Fibroblast of skin of back (primary cell): ENCODE measurements around the gene HSPA4L. TPM values are rescaled to one million over a fixed set of nuclear protein-coding genes. Genes with fewer than 3 reads are reported as not detected.

Source experiments
- DNase-seq: peaks from one replicate; pipeline ENCODE4 v3.0.0-alpha.2; 2013
- polyA plus RNA-seq, 2 experiments: library from polyadenylated mRNA; unstranded; fragments of 120-200 nt; gene quantifications; one replicate each; pipeline ENCODE4 v1.2.1, GENCODE V29; 2013; ENCODE audit not compliant: insufficient read length in 2 of 2

HSPA4L gene
- 3.0 TPM for polyA plus RNA-seq (2013, experiment 1 of 2; ENCODE audit: insufficient read length)
- 5.9 TPM for polyA plus RNA-seq (2013, experiment 2 of 2; ENCODE audit: insufficient read length)

DNA sequence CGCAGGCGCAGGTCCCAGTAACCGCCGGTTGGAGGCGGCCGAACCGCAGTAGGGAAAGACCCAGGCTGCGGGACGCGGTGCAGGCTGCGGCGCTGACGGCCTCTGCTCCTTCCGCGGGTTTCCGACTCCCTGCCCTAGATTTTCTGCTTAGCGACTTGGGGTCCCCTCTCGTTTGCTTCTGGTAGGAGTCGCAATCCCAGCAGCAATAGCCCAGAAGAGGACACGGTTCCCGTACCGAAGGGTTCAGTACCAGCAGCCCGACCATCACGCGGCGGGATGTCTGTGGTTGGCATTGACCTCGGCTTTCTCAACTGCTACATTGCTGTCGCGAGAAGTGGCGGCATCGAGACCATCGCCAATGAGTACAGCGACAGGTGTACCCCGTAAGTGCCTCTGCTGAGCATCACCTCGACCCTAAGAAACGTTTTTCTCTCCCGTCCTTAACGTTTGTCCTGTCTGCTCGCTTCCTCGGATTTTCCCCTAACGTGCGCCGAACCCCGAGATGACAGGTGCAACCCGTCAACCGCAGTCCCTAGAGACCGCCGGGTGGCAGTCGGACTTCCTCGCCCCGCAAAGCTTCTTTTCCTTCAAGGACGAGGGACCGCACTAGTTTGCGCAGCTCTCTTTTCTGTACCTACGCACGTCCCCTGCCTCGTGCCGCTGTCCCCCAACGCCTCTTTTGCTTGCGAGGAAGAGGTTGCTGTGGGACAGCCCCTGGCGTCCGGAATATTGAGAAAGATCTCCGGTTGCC lies at the start of gene HSPA4L:
Gene HSPA4L, plus strand, starts transcription at position 48 of the 751 bp plus-strand sequence. Its CDS starts 229 bp downstream, at position 277.
- DNase-seq, result peak; percentile 55

DNA sequence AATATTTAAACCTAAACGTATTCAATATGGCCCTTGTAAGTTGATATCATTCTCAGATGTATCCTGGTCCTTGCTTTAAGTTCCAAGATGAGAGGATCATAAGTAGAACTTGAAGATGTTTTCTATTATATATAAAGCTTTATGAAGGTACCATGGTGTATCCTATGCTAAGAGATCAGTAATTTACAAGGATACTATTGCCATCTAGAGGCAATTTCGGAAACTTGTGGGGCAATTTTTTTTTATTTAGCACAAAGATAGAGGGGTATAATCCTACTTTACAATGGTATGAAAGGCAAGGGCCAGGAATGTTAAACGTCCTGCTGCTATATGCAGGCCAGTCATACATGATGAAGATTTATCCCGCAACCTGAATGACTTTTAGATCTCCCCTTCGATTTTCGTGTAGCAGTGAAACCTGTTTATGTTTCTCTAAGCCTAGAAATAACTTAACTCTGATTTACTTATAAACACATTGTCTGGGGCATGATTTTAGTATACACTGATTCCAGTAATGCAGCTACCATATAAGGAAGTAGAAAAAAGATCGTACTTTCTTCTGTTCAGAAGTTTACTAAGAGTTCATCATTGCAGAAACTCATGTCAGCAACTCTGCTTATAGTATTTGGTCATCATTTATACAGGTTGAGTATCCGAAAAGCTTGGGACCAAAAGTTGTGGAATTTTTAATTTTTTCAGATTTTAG lies 49.3 kb upstream of the HSPA4L start:
- peak; percentile 56 for DNase-seq

DNA sequence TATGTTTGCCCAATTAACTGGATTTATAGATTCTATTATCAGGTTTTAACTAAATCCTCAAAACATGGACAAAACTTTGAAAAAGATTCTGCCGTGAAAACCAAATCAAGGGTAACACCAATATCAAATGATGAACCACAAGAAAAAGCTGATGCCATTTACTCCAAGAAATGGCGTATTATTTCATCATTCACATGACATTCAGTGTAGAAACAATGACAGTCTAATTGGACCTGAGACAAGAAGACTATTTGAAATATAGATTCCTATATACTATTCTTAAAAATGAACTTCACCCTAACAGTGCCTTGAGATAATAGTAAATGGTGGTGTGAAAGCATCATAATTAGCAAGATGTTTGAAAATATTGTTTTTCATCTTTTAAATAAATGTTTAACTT lies 47.1 kb upstream of the HSPA4L start:
- DNase-seq, result no peak

DNA sequence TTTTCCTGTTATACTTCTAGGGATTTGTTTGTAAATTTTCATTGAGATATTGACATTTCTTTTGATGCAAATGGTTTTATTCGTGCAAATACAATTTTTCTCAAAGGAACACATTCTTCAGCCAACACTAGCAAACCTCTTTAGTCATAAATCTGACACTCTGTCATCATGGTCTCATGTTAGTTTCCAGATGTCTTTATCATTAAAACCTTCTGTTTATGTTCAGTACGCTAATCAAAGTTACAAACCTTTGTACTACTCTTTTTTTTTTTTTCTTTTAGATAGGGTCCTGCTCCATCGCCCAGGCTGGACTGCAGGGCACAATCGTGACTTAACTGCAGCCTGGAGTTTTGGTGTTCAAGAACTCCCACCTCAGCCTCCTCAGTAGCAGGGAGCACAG lies 44.8 kb upstream of the HSPA4L start:
- no peak for DNase-seq

DNA sequence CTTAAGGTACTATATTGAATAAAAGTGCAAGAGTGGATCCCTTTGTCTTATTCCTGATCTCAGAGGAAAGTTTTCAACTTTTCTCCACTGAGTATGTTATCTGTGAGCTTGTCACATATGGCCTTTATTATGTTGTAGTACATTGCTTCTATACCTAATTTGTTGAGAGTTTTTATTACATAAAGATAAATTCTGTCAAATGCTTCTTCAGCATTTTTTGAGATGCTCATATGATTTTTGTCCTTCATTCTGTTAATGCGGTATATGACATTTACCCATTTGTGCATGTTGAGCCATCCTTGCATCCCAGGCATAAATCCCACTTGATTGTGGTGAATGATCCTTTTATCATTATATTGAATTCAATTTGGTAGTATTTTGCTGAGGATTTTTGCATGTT lies 40.9 kb upstream of the HSPA4L start:
- no peak for DNase-seq

DNA sequence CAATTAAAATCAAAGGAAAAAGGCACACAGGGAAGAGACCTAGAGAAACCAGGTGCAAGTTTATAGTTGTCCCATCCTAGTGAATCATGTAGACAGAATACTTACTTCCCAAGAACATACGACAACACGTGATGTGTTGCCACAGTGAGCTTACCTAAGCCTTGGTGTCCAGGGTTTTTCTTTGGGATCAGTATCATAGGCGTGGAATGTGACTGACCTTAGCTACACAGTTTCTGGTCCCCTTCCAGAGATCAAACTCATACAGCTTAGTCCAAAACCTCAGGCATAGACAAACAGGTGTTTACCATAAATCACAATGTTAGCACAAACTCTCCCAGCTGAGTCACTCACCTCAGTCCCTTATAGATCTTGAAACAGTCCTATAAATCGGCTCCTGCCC lies 34.2 kb upstream of the HSPA4L start:
- DNase-seq, result no peak

DNA sequence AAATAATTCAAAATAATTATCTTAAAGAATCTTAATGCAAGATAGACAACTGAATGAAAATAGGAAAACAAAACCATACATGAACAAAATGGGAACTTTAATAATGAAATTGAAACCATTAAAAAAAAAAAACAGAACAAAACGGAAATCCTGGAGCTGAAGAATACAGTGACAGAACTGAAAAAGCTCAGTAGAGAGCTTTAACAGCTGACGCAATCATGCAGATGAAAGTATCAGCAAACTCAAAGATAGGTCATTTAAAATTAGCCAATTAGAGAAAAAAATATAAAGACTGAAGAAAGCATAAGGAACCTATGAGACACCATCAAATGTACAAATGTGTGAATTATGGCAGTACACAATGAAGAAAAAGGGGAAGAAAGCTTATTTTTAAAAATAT lies 33.2 kb upstream of the HSPA4L start:
- DNase-seq, result no peak

DNA sequence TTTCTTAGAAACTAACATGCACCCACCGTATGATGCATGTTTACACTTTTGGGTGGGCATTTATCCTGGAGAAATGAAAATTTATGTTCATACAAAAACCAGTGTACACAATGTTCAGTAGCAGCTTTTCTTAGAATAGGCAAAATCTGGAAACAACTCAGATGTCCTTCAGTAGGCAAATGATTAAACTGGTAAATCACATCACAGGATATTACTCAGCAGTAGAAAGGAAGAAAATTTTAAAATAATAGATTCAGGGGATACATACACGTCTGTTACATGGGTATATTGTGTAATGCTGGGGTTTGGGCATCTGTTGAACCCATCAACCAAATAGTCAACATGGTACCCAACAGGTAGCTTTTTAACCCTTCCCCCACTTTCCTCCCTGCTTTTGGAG lies 25.2 kb upstream of the HSPA4L start:
- no peak for DNase-seq

DNA sequence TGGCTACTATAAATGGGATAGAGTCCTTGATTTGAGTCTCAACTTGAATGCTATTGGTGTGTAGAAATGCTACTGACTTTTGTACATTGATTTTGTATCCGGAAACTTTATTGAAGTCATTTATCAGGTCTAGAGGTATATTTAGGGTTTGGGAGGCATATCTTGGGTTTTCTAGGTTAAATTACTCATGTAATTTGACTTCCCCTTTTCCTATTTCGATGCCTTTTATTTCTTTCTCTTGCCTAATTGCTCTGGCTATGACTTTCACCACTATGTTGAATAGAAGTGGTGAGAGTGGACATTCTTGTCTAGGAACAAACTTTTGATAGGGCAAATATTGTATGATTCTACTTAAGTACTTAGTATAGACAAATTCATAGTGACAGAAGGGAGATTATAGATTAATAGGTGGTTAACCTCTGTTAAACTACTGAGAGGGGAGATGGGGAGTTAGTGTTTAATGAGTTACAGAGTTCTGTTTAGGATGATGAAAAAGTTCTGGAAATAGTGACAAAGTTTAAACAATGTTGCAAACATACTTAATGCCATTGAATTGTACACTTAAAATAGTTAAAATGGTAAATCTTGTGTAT lies 22.8 kb upstream of the HSPA4L start:
- no peak for DNase-seq

DNA sequence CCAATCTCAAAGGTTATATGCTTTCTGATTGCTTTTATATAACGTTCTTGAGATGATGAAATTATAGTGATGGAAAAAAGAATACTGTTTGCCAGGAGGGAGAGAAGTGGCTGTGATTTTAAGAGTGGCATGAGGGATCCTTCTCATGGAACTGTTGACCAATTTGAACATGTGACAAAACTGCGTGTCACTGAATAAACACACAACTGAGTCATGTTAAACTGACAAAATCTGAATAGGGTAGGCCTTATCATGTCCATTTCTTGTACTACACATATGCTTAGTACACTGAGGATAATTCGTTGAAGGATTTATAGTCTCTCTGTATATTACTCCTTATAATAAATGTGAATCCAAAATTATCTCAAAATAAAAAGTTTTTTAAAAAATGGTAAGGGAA lies 22.2 kb upstream of the HSPA4L start:
- peak; percentile 38 for DNase-seq

DNA sequence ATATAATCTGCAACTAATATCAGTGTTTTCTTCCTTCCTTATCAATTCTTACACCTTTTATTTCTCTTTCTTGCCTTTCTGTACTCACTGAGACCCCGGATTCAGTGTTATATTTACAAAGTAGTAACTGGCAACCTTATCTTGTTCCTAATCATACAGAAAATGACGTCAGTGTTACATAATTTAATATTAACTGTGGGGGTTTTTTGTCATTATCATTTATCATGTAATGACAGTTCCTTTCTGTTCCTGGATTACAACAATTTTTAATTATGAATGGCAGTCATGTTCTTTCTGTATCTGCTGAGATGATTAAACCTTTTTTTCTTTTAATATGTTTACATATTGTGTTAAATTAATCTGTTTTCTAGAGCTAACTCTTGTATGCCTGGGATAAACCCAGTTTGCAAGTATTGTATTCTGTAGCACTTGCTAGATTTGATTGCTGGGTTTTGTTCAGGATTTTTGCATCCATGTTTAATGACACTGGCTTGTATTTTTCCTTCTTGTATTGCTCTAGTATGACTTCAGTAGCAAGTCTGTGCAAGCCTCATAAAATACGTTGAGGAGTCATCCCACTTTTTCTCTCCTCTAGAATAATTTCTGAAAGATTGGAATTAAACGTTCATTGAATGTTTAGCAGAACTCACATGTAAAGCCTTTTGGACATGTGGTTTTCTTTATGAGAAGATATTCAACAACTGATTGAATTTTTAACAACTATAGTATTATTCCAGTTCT lies 10.4 kb upstream of the HSPA4L start:
- DNase-seq, result no peak

DNA sequence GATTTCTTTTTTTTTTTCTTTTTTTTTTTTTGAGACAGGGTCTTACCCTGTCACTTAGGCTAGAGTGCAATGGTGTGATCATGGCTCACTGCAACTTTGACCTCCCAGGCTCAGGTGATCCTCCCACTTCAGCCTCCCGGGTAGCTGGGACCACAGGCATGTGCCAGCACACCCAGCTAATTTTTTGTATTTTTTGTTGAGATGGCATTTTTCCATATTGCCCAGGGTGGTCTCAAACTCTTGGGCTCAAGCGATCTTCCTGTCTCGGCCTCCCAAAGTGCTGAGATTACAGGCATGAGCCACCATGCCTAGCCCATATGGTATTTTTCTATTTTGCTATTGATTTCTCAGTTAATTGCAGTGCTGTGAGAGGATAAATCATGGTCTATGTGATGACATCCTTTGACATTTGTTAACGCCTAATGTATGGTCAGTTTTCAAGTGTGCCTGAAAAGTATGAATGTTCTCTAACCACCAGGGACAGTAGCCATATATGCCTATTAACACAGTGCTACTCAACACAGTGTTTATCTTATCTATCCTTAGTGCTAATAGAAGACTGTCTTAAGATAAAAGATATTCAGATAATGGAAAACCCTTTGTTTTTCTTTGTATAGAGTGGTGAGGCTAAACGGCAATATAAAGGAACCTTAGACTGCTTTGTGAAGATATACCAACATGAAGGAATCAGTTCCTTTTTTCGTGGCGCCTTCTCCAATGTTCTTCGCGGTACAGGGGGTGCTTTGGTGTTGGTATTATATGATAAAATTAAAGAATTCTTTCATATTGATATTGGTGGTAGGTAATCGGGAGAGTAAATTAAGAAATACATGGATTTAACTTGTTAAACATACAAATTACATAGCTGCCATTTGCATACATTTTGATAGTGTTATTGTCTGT lies 9.1 kb upstream of the HSPA4L start:
- no peak for DNase-seq

DNA sequence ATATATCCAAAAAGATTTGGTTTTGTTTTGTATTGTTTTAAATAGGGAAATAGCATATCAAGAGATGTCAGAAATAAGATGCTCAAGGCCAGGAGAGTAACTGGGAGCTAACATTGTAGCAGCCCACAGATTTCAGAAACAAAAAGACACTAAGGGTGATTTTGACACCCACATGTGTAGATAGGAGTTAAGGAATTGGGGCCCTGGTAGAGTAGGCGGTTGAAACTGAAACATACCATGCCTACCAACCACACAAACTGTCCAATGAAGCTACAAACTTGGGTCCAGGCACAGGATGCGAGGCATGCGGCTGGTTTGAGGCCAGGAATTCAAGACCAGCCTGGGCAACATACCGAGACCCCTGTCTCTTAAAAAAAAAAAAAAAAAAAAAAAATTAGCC lies 6.3 kb upstream of the HSPA4L start:
- DNase-seq, result no peak

DNA sequence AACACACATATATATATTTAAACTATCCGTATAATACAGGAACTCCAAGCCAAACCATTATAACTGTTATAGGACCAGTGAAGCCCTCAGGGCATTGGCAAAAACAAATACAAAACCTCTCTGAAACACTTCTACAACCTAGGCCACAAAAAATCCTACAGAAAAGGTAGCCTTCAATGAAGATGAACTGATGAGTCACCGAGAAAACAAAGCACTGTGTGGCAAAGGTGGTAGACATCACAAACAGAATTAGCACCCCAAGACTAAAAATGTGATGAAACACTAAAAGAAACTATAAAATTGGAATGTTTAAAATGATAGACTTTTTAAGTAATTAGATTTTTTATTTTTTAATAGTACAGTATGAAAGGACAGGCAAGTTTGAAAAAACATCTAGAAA lies 5.5 kb upstream of the HSPA4L start:
- DNase-seq, result no peak

DNA sequence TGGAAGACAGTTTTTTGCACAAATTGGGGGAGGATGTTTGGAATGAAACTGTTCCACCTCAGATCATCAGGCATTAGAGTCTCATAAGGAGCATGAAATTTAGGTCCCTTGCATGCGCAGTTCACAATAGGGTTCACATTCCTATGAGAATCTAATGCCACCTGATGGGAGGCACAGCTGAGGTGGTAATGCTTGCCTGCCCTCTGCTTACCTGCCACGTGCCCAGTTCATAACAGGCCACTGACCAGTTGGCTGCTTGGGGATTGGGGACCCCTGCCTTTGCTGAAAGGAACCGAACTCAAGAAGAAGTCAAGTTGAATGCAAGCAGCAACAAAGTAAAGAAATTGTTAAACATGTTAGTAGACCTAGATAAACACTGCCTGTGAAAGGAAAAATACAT lies 4.6 kb upstream of the HSPA4L start:
- DNase-seq, result no peak

DNA sequence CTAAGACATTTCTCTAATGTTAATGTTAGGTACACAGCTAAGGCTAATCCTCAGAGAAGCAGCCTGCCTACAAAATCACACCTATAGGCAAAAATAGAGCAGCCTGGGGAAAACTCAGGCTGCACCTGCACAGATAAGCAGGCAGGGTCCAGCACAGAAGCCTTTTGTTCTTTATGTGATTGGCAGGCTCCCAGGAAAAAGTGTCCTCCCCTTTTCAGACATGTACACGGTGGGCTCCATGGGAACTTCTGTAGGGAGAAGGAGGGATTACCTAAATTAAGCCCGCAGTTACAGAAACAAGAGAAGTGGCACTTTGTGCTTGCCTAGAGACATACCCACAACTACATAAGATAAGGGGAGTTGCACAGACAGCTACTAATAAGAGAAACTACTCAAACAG lies 4.0 kb upstream of the HSPA4L start:
- DNase-seq, result no peak

DNA sequence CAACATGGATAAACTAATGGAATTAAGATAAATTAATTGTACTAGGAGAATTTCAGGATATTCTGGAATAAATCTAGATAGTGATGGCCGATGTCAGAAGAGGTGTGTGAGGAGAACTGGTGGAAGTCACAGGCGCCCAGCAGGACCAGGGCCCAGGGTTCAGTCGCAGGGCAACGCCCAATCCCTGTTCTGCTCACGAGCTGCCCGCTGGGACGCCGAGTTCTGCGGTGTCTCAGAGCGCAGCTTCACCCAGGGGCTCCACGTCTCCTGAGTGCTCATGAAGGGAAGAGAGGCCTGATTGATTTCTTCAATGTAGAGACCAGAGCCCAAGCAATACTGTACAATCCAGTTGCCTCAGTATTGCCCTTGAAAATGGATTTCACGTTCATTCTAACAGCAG lies 1.5 kb upstream of the HSPA4L start:
- no peak for DNase-seq

DNA sequence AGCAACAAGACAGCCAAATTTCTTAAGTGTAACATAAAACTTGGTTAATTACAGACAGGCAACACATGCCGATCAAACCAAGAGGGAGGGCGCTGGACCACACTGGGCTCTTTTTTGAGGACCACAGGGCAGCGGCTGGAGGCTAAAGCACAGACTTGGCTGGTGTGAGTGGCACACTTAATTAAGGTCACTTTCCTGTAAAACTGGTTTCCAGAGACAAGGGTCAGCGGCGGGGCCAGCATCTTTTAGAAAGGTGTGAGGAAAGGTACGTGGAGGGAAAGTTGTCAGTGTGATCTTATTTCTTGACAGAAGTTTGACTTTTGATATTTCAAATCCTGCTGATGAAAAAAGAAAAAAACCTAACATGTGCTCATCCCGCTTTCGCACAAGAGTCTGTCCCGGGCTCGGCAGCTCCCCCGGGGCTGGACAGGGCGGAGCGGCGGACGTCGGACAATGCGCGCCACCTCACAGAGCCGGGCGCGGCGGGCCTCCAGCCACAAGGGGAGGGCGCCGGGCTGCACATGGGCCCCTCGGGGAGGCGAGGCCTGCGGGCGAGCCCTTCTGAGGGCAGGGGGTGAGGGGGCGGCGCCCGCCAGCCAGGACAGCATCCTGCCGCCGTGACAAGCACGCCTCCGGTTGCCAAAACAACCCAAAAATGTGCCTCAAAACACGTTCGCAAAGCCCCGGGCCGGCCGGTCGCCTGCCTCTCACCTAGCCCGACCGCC lies 660 bp upstream of the HSPA4L start:
- peak; percentile 55 for DNase-seq

DNA sequence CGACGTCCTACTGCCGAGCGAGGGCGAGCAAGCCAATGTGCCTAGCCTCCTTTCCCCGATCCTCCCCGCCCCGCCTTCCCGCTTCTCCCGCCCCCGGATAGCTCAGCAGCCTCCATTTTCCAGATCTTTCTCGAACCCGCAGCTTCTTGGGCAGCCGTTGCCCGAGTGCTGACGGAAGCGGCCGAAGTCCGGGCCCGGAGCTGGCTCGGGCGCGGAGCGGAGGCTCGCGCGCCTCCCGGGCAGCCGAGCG lies 172 bp upstream of the HSPA4L start:
- DNase-seq, result peak; percentile 83

DNA sequence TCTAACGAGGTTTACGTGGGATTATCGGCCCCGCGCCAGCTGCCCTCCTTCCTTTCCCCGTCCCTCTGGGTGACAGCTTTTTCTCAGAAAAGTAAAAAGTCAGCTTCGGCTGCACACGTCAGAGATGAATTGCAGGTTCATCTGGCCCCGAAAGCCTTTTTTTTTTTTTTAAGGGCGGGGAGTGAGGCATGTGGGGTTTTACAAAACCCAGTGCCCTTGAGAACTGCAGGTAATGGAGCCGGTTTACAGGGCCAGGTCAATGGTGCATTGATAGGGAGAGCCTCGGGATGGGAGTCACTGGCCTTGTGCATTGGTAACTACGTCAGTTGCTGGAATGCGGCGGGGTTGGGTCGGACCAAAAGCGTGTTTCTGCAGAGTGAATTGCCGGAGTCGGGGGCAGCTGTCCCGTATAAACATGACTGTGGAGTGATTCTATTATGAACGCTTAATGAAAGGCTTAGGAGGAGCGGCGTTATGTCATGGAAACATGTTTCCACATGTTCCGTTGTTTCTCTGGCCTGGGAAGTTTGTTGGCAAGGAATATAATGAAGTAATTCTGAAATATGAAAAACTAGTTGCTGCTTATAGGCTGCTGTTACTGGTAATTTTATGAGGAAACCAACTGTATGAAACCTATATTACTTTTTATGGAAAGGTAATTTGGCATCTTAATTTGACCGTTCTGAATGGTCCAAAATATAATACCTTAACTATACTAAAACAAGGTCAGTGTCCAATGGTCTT lies 1.1 kb downstream of the HSPA4L start:
- peak; percentile 29 for DNase-seq
